Hematopoietic multipotent progenitor cell treated with erythropoietin and hydrocortisone succinate and interleukin-3 and kit ligand, for 4 days (in vitro differentiated cells): Measurements from ENCODE around the gene IDH2.

Source experiments
- DNase-seq: peaks from one replicate; pipeline ENCODE4 v3.0.0-alpha.2; 2015

The IDH2 gene

DNA sequence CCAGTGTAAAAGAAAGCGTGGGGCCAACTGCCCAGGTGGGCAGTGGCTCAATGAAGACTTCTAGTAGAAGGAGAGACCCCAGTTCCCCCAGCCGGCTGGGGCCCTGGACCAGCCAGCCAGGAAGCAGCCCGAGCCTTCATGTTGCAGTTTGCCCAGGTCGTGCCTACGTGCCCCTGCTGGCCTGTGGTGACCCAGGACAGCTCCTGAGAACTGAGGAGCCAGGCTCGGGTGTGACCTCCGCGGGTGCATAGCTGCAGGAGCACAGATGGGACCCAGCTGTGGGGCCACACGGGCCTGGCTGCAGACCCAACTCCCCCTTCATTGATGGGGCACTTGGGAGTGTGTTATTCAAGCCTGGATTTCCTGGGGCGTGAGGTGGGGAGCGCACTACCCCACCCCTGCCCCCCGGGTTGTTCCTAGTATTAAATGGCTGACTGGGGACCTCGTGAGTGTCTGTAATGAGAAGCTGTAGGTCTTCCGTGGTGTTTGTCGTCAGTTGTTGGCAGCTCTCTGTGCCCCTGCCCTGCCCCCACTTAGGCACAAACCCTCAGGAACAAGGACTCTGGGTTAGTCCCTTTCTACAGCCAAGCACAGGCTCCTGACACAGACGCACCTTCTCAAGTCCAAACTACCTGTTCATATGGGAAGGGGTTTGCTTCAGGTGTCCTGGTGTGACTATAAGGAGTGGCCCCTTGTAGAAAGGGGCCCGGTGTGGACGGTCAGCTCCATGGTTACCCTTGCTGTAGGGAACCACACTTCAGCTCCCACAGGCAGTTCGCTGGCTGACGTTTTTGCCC is 39.1 kb downstream of the IDH2 start:
- DNase-seq = no peak

DNA sequence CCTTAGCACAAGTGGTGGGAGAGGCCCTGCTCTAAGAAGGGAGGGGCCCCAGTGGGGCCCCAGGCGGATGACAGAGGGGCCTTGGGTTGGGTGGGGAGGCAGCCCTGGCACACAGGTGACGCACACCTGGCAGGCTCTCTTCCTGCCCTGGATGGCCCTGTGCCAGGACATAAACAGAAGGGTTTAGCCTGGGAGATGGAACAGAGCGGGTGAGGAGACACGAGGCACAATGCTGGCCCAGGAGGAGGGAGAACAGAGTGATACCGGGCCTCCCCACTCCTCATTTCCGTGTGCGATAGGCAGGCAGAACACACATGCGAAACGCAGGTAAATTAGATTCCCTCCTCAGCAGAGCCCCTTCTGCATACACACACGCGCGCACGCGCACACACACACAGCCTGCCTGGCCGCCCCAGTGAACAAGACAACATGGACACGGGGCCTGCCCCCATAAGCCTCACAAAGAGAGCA is 39.8 kb downstream of the IDH2 start:
- no peak for DNase-seq

DNA sequence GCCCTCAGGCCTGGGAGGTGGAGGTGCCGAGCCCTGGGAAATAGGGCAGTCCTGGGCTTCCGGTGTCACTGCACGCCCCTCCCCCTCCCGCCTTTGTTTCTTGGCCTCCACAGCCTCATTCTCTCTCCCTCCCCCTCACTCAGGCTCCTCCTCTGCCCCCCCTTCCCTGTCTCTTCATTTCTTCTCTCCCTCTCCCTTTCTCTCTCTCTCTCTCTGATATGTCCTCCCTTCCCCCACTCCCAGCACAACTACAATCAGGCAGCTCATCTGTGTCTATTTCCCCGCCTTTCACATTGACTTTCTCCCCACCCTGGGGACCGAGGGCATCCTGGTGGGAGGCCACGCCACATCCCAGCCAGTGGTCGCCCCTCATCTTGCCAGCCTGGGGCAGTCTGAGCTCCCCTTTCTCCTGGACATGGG is 40.2 kb downstream of the IDH2 start:
- peak; percentile 69 for DNase-seq

DNA sequence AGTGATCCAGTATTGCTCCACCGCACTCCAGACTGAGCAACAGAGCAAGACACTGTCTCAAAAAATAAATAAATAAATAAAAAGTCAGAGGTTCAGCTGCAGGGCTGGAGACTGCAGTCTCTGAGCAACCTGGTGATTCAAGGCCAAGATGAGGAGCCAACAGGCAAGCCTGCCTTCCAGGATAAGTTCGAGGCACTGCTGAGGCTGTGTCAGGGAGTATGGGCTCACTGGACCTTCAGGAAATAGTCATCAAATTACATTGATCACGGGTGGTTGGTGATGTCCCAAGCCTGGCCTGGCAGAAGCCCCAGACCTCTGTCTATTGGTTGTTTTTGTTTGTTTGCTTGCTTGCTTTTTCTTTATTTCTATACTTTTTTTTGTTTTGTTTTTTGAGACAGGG is 41.5 kb downstream of the IDH2 start:
- DNase-seq = no peak

- peak; percentile 96 for DNase-seq
These were observed 42.9 kb downstream of the IDH2 start for GRCh38 chr15:90059208-90059985.

DNA sequence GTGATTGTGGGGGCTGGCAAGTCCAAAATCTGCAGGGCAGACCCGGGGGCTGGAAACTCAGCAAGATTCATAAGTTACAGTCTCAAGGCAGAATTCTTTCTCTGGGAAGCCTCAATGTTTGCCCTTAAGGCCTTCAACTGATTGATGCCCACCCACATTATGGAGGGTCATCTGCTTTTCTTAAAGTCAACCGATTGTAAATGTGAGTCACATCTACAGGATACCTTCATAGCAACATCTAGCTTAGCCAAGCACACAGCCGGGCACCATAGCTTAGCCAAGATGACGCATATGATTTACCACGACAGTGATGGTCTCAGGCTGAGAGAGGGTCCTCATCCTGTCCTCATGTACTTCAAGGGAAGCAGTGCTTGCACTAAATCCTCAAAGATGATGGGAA is 43.5 kb downstream of the IDH2 start:
- DNase-seq = no peak

DNA sequence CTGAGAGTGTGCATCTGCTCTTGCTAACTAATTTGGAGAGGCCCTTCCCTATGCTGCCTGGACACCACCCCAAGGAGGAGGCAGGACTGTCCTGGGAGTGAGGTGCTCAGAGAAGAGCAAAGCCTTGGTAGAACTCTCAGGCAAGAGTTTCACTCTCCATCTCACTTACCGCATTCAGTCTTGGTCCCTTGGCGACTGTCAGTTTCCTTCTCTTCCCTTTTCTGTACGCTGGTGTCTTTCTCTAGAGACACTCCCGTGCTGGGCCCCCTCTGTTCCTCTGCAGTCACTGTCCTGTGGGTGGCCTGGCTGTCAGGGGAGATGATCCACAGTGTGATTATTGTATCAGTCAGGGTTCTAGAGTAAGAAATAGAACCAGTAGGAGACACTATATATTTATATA is 44.0 kb downstream of the IDH2 start:
- peak; percentile 41 for DNase-seq

- DNase-seq = no peak
These were observed 45.7 kb downstream of the IDH2 start for GRCh38 chr15:90056529-90056928.

GRCh38 chr15:90055182-90055581 is 47.1 kb downstream of the IDH2 start:
- DNase-seq = no peak

DNA sequence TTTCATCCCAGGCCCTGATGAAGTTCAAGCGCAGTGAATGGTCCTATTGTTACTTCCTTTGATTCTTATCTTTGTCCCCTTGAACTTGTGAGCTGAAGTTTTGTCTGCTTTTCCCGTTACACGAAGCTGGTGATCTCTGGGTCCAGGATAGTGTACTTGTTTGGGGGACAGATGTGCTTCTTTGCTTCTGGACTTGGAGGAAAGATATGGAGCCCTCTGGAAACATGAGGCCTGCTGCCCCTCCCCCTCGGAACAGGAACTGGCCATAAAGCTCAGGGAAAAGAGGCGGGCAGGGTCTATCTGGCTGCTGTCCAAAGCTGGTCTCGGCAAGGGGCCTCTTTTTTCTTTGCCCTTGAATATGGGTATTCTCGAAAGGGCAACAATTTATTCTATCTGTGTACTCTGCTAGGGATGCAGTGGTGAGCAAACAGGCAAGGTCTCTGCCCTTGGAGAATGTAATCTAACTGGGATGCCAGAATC is 47.6 kb downstream of the IDH2 start:
- peak; percentile 35 for DNase-seq

- DNase-seq = no peak
These were observed 48.4 kb downstream of the IDH2 start for GRCh38 chr15:90053685-90054466.

DNA sequence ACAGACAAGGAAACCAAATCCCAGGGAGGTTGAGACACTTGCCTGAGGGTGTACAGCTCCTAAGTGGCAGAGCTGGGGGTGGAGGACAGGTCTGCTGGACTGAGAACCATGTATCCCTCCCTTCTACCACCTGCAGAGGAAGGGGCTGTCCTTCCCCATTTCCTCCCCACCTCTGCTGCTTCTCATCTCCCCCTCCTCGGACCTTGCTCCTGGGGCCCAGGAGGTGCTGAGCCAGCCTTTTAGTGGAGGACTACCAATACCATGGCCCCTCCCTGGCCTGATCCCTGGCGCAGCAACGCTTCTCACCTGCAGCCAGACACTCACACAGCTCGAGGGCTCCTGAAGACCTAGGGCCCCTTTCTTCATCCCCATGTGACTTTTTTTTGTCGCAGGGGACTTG is 50.4 kb downstream of the IDH2 start:
- DNase-seq = no peak

DNA sequence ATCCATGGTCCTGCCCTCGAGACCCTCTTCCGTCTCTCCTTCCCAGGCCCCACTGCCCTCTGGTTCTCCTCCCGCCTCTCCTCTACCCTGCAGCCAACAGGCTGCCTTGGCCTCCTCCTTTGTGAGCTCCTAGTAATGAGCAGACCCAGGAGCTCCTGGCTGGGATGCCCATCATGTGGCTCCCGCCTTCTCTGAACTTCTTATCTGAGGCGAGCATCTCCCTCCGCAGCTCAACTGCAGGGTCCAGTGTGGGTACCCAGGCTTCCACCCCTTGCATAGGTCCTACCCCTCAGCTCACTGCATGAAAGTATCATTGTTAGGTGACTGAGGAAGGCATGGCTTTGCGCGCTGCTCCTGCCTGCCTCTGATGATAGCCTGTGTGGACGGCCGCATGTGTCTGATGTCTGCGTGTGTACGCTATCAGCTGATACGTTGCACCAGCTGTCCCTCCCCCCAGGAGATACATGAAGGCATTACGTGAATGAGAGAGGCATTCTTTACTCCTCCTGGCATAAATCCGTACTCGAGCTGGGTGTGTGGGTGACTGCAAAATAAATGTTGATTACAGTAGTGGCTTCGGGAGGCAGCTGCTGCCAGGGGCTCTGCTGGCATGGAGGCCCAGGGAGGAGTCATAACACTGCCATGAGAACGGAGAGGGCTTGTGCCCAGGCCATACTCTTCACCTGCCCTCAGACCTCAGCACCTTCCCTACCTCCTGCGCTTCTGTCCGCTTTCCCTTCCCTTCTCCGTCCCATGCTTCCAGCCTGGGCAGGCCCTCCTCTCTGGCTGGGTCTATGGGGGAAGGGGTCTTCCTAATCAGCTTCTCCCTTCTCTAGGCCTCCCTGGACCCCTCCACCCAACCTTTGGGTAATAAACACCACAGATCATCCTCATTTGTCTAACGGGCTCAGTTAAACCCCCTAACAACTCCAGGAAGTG is 52.3 kb downstream of the IDH2 start:
- DNase-seq = peak; percentile 44

GRCh38 chr15:90049030-90049429 is 53.2 kb downstream of the IDH2 start:
- DNase-seq = no peak

DNA sequence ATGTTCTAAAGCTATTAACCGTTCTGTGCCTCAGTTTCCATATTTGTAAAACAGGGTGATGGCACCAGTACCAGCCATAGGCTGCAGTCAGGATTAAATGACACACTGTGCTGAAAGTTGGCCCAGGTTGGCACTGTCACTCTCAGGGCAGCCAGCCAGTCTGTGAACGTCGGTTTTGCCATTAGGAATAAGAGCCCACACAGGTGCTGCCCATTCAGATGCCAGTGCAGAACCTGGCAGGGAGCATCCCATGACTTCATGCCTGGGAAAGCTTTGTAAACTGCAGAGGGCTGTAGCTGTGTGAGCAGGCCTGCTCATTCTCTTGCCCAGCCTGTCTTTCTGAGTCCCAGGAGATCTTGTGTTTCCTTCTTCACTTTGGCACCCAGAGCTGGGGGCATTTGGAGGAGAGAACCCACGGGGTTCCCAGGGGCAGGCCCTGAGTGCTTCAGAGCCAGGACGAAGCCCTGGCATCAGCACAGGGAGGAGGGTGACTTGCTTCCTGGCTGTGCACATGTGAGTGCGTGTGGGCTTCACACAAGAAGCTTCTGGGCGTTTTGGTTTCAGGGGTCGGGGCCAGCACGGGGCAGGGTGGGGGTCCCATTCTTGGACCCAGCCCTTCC is 54.2 kb downstream of the IDH2 start:
- DNase-seq = no peak

DNA sequence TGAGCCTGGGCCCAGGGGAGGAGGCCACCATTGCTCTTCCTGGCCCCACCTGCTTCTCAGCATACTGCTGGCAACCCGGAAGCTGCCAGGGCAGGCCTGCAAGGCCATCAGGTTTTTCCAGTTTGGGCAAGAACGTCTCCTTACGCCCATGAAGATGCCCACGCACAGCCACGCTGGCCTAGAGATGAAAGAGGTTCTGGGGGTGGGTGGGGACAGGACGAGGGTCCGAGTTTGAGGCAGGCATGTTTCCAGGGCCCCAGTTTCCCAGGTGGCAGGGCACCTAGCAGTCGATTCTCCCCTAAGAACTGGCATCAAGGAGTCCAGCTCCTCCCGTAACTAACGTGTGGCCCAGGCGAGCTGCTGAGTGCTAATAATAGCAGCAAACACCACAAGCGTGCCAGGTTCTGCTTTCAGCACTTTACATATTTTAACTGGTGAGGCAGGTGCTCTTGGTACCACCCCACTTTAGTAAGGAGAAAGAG is 55.3 kb downstream of the IDH2 start:
- DNase-seq = no peak

DNA sequence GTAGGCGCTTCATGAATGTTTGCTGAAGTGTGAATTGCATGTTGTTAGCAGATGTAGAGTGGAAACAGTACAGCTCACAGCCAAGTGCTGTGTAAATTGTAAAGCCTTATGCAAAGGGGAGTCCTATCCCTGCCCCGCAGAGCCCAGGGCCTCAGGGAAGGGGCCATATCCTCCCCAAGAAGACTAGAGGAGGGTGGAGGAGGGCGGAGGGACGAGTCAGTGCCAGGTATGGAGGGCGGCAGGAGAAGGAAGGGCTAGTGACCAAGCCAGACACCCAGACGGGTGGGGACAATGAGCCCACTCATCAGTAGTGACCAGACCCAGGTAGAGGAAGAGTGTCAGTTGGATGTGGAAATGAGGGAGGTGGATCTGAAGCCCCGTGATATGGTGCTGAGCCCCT is 56.0 kb downstream of the IDH2 start:
- DNase-seq = no peak

DNA sequence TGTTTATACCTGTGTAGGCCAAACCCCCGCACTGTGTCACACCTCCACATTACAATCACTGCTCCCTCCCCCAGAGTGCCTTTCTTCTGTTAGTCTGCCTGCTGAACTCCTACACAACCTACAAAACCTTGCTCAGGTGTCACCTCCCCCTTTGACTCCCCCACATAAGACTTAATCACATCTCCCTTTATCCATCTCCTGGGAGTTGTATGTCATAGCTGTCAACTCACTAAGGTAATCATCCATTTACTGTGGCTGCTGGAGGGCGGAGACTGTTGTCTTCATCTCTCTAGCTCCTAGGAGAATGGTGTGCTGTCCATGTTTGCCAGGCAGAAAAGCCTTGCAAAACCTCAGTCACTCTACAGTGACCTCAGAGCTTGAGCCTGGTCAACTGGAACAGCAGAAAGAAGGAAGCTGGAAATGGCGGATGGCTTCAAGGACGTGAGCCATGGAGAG is 57.3 kb downstream of the IDH2 start:
- no peak for DNase-seq

- no peak for DNase-seq
These were observed 58.1 kb downstream of the IDH2 start for GRCh38 chr15:90044191-90044590.

GRCh38 chr15:90043530-90044010 is 58.7 kb downstream of the IDH2 start:
- no peak for DNase-seq
